ENCODE measurements around the gene REC8.

REC8 gene

GRCh38 chr14:24139272-24139934 lies 32.5 kb upstream of the REC8 start:
- peak in 1 of 2 donors; percentile 45 for DNase-seq

- DNase-seq, result peak; percentile 100
Measured at GRCh38 chr14:24141097-24141880, 30.6 kb upstream of the REC8 start, which contains the start of gene EMC9. EMC9 (minus strand) TSS chr14:24141591; CDS start chr14:24141304, 287 bp downstream.

- no peak for DNase-seq
Measured at GRCh38 chr14:24143511-24143910, 28.4 kb upstream of the REC8 start.

GRCh38 chr14:24144451-24144850 lies 27.4 kb upstream of the REC8 start:
- no peak for DNase-seq

- no peak for DNase-seq
Measured at GRCh38 chr14:24145219-24145618, 26.7 kb upstream of the REC8 start.

GRCh38 chr14:24145690-24146452 lies 26.0 kb upstream of the REC8 start:
- DNase-seq, result peak in 1 of 2 donors; percentile 14

GRCh38 chr14:24146453-24146977 lies 25.4 kb upstream of the REC8 start, which contains the start of gene PSME2:
PSME2 (minus strand) TSS chr14:24146610; CDS start chr14:24146581, 29 bp downstream.
- DNase-seq, result peak; percentile 89 to 93

- DNase-seq, result peak; percentile 98
Measured at GRCh38 chr14:24146978-24147760, 24.7 kb upstream of the REC8 start, which contains the start of gene RNF31. RNF31 (plus strand) TSS chr14:24147498; CDS start chr14:24147699, 201 bp downstream.

- no peak for DNase-seq
Measured at GRCh38 chr14:24147761-24148428, 24.0 kb upstream of the REC8 start.

- DNase-seq, result no peak
Measured at GRCh38 chr14:24149302-24149969, 22.4 kb upstream of the REC8 start.

GRCh38 chr14:24150061-24150460 lies 21.8 kb upstream of the REC8 start:
- DNase-seq, result no peak

- no peak for DNase-seq
Measured at GRCh38 chr14:24150567-24150966, 21.3 kb upstream of the REC8 start.

GRCh38 chr14:24150993-24151392 lies 20.9 kb upstream of the REC8 start:
- DNase-seq, result no peak

- no peak for DNase-seq
Measured at GRCh38 chr14:24151404-24152080, 20.3 kb upstream of the REC8 start.

- DNase-seq, result no peak
Measured at GRCh38 chr14:24155100-24155499, 16.8 kb upstream of the REC8 start.

- no peak for DNase-seq
Measured at GRCh38 chr14:24156840-24157239, 15.0 kb upstream of the REC8 start.

GRCh38 chr14:24157331-24157730 lies 14.5 kb upstream of the REC8 start:
- no peak for DNase-seq

- DNase-seq, result no peak
Measured at GRCh38 chr14:24159777-24160498, 11.9 kb upstream of the REC8 start.

GRCh38 chr14:24160499-24160849 lies 11.4 kb upstream of the REC8 start:
- no peak for DNase-seq

Data from stimulated activated CD4-positive, alpha-beta T cell treated with anti-CD3 and anti-CD28 coated beads, Interleukin-2, amount 100 ng/mL, for 24 hours (primary cell).